Endothelial cell of umbilical vein (primary cell): ENCODE data around the gene CACNG5. TPM values are rescaled to one million over a fixed set of nuclear protein-coding genes. Genes with fewer than 3 reads are reported as not detected.

Experiments
- BruUV-seq: library from RNA; stranded (reverse); fragments of 400-500 nt; replicated peaks from 2 replicates; lab custom pipeline; 2021; lab: Mats Ljungman, UMichigan
- CTCF ChIA-PET: fragments of 300-600, 350-600 bp; sonication (Branson Sonifier 250); formaldehyde crosslinking; loops from one replicate; lab custom pipeline; 2021; ENCODE audit warnings: antibody characterized with exemption, inconsistent platforms; lab: Charles Lee
- POLR2A ChIA-PET: fragments of 300-600, 350-600 bp; sonication (Branson Sonifier 250); formaldehyde crosslinking; loops from one replicate; lab custom pipeline; 2021; ENCODE audit warnings: antibody characterized with exemption, inconsistent platforms; lab: Charles Lee
- DNase-seq: peaks from one replicate; pipeline ENCODE4 v3.0.0-alpha.2; 2011; ENCODE audit warnings: low read depth, low spot score
- FAIRE-seq: peaks from 2 replicates; lab custom pipeline; 2011; peaks lifted over from hg19 to GRCh38; lab: Jason Lieb, UNC
- H2AFZ ChIP-seq: 2 replicates; pipeline ENCODE4 v1.6.0; 2012; ENCODE audit warnings: low read depth, low read length, control low read depth, inconsistent platforms
- H3K27ac ChIP-seq: 2 replicates; pipeline ENCODE4 v1.5.1; 2011; ENCODE audit warnings: low read depth, mild to moderate bottlenecking, control low read depth, low read length, moderate library complexity; ENCODE audit not compliant: insufficient read depth
- H3K27me3 ChIP-seq, 2 experiments: 2 replicates each; pipeline versions ENCODE4 v1.6.0 to v1.6.1; 2011; ENCODE audit warnings: low read length in 2 of 2, mixed read lengths in 1 of 2; ENCODE audit not compliant: control insufficient read depth in 2 of 2, insufficient read depth in 2 of 2
- H3K36me3 ChIP-seq, 2 experiments: 2 replicates in 1 of 2; 3 replicates in 1 of 2; pipeline ENCODE4 v1.5.1; 2011; ENCODE audit warnings: low read length in 2 of 2, mild to moderate bottlenecking in 1 of 2, moderate library complexity in 1 of 2; ENCODE audit not compliant: control insufficient read depth in 2 of 2, insufficient read depth in 2 of 2; ENCODE audit errors: extremely low read depth in 1 of 2
- H3K4me1 ChIP-seq: 3 replicates; pipeline ENCODE4 v1.5.1; 2011; ENCODE audit warnings: mild to moderate bottlenecking, low read length; ENCODE audit not compliant: control insufficient read depth, insufficient read depth; ENCODE audit errors: extremely low read depth
- H3K4me2 ChIP-seq: 2 replicates; pipeline ENCODE4 v1.6.1; 2011; ENCODE audit warnings: low read length, control low read depth, mixed read lengths; ENCODE audit not compliant: insufficient read depth
- H3K4me3 ChIP-seq, 3 experiments: fragments of 200-600 bp in 1 of 3; sonication (generic), shearing (Covaris generic) in 1 of 3; replicated peaks in 1 of 3; 2 replicates each; pipeline ENCODE4 v1.5.1; 2011 to 2016; ENCODE audit warnings: control low read depth in 3 of 3, low read length in 3 of 3, mild to moderate bottlenecking in 2 of 3, inconsistent platforms in 1 of 3, low read depth in 1 of 3, moderate library complexity in 1 of 3; ENCODE audit not compliant: insufficient read depth in 1 of 3
- H3K79me2 ChIP-seq: 2 replicates; pipeline ENCODE4 v1.6.0; 2012; ENCODE audit warnings: low read length, inconsistent platforms; ENCODE audit not compliant: control insufficient read depth, insufficient read depth
- H3K9ac ChIP-seq: replicated peaks from 2 replicates; pipeline ENCODE3; 2011; ENCODE audit warnings: low read length, control low read depth; ENCODE audit not compliant: insufficient read depth; ENCODE audit errors: extremely low read depth
- H3K9me1 ChIP-seq: replicated peaks from 3 replicates; pipeline ENCODE4 v1.6.0; 2011; ENCODE audit warnings: mild to moderate bottlenecking, low read length; ENCODE audit not compliant: control insufficient read depth, insufficient read depth; ENCODE audit errors: extremely low read depth
- H3K9me3 ChIP-seq: replicated peaks from 2 replicates; pipeline ENCODE4 v1.5.1; 2012; ENCODE audit warnings: low read length, inconsistent platforms; ENCODE audit not compliant: control insufficient read depth, insufficient read depth
- H4K20me1 ChIP-seq: replicated peaks from 2 replicates; pipeline ENCODE3; 2011; ENCODE audit warnings: mild to moderate bottlenecking, low read length; ENCODE audit not compliant: control insufficient read depth, insufficient read depth; ENCODE audit errors: extremely low read depth
- CTCF ChIP-seq, 2 donors: IDR thresholded peaks; 1 replicate in 1 of 2; 2 replicates in 1 of 2; pipeline ENCODE4 v1.5.1; 2011; ENCODE audit warnings: low read length in 2 of 2, mild to moderate bottlenecking in 2 of 2, moderate library complexity in 2 of 2, control low read depth in 1 of 2, inconsistent platforms in 1 of 2, low read depth in 1 of 2; ENCODE audit not compliant: insufficient read depth in 1 of 2; ENCODE audit errors: extremely low read depth in 1 of 2
- EZH2 ChIP-seq: IDR thresholded peaks from 2 replicates; pipeline ENCODE4 v1.6.1; 2012; ENCODE audit warnings: borderline replicate concordance, low read depth, mild to moderate bottlenecking, moderate library complexity, low read length, inconsistent platforms; ENCODE audit not compliant: severe bottlenecking
- FOS ChIP-seq: IDR thresholded peaks from 2 replicates; pipeline ENCODE4 v1.6.1; 2011; ENCODE audit warnings: mild to moderate bottlenecking, low read length, moderate library complexity, borderline replicate concordance; ENCODE audit not compliant: insufficient read depth
- GATA2 ChIP-seq: IDR thresholded peaks from 2 replicates; pipeline ENCODE4 v1.7.0; 2011; ENCODE audit warnings: low read depth, mild to moderate bottlenecking, moderate library complexity, mixed read lengths, low read length; ENCODE audit not compliant: insufficient read length, insufficient read depth
- JUN ChIP-seq: IDR thresholded peaks from 2 replicates; pipeline ENCODE4 v1.6.1; 2011; ENCODE audit warnings: borderline replicate concordance, low read depth; ENCODE audit not compliant: insufficient read length, insufficient read depth
- MYC ChIP-seq: IDR thresholded peaks from one replicate; pipeline ENCODE4 v1.6.1; 2011; ENCODE audit warnings: mild to moderate bottlenecking, low read depth, low read length
- POLR2A ChIP-seq: IDR thresholded peaks from 2 replicates; pipeline ENCODE4 v1.6.1; 2012; ENCODE audit warnings: low read depth, mild to moderate bottlenecking, control low read depth, low read length
- POLR2AphosphoS5 ChIP-seq: IDR thresholded peaks from 2 replicates; pipeline ENCODE4 v1.6.1; 2012; ENCODE audit warnings: low read depth, mild to moderate bottlenecking, control low read depth, low read length, moderate library complexity; ENCODE audit not compliant: insufficient read depth
- dilution Hi-C: fragments of 300-500 bp; cut with MboI; formaldehyde crosslinking; loops from one replicate; pipeline ENCODE4 v1.15.0; 2019; ENCODE audit warnings: low sequenced_read_pairs; ENCODE audit not compliant: extremely low pct_ligation_motif_present
- intact Hi-C: fragments of 100-400 bp; cut with micrococcal nuclease; formaldehyde crosslinking; loops from one replicate; pipeline ENCODE4 v1.10.0; 2022
- polyA plus RNA-seq, 4 experiments: library from polyadenylated mRNA; depleted of rRNA in 3 of 4; stranded (reverse) in 3 of 4; unstranded in 1 of 4; fragments of >200 nt; gene quantifications; 2 replicates each; pipeline versions ENCODE4 v1.2.1 to v1.2.3, GENCODE V29; 2011 to 2012; ENCODE audit warnings: missing spikeins in 1 of 4
- total RNA-seq: library from RNA; stranded (reverse); gene quantifications from 2 replicates; pipeline ENCODE4 v1.2.3, GENCODE V29; 2021
- TF ChIP-seq, protein P1 (sequence below): IDR thresholded peaks from 2 replicates; pipeline ENCODE4 v1.6.1; 2011; ENCODE audit not compliant: insufficient read depth, insufficient read length

The CACNG5 gene
- total and polyA plus RNA-seq, 2 donors (not counting 3 experiments of a cell fraction or from before 2014, with no cell fraction given): not detected

DNA sequence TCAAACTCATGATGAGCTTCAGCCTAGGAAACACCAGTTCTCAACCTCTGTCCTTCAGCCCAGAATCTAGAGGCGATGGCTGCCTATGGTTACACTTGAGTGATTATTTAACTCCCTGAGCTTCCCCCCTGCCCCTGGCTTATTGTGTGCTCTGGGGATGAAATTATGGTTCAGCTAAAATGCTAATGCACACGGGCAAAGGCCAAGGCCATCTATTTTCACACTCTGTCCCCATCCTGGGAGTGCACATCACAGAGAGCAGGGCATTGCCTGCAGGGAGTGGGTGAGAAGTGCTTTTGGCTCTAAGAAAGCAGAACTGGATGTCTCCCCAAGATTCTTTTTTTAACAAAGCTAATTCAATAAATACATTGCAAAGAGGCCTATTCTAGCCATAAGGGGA is 21.6 kb upstream of the CACNG5 start:
- Histone ChIP-seq H3K4me3 (no peak overlapping the region), H4K20me1 (no peaks in the 10 kb centered on the region), H3K27me3 (no peaks in the 10 kb centered on the region), H3K36me3 (no peaks in the 10 kb centered on the region), H3K9ac (no peak overlapping the region), H3K9me3 (no peaks in the 10 kb centered on the region), H3K4me2 (no peak overlapping the region), H3K27ac (no peak overlapping the region), H2AFZ (no peak overlapping the region), H3K79me2 (no peaks in the 10 kb centered on the region), H3K9me1 (no peaks in the 10 kb centered on the region), H3K4me1 (no peaks in the 10 kb centered on the region)
- intact Hi-C loops (no loop called here), dilution Hi-C loops (no loop called here)
- TF ChIP-seq POLR2AphosphoS5 (no peak), CTCF (IDR thresholded peaks at IDR 0.05; ENCODE audit: extremely low read depth in 1 of 2, insufficient read depth in 1 of 2, low read depth in 1 of 2, low read length in 2 of 2) (no peak), GATA2 (no peak), EZH2 (no peak), MYC (no peak), FOS (no peak), POLR2A (no peak), JUN (no peak)
- TF ChIP-seq, protein P1, sequence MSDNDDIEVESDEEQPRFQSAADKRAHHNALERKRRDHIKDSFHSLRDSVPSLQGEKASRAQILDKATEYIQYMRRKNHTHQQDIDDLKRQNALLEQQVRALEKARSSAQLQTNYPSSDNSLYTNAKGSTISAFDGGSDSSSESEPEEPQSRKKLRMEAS: no peak
- ChIA-PET CTCF (interaction anchor here (1.4 kb wide), 1 partner anchor 10 kb away, joined by 4 read pairs; no protein-coding TSS in a partner anchor), POLR2A (no interaction called here)
- no peak for FAIRE-seq
- no peak for DNase-seq
- BruUV-seq: no TSS peak
